GM18951 (cell line): ENCODE data around the gene NIM1K.
"Not testable (repeated sequence)": the region's sequence is repeated elsewhere in the genome, so short reads cannot be mapped to it uniquely, and the experiment has no call there.

Experiments used
- POLR2A ChIP-seq: IDR thresholded peaks from 4 replicates; pipeline ENCODE4 v1.6.1; 2011; ENCODE audit warnings: mild to moderate bottlenecking; ENCODE audit not compliant: insufficient read length, insufficient read depth; ENCODE audit errors: extremely low read depth
- in situ Hi-C: fragments of 300-500 bp; cut with MboI; formaldehyde crosslinking; loops from one replicate; pipeline ENCODE4 v1.12.0; 2022; ENCODE audit warnings: low sequenced_read_pairs, mixed read lengths, inconsistent platforms; ENCODE audit not compliant: unreplicated experiment

Gene NIM1K

DNA sequence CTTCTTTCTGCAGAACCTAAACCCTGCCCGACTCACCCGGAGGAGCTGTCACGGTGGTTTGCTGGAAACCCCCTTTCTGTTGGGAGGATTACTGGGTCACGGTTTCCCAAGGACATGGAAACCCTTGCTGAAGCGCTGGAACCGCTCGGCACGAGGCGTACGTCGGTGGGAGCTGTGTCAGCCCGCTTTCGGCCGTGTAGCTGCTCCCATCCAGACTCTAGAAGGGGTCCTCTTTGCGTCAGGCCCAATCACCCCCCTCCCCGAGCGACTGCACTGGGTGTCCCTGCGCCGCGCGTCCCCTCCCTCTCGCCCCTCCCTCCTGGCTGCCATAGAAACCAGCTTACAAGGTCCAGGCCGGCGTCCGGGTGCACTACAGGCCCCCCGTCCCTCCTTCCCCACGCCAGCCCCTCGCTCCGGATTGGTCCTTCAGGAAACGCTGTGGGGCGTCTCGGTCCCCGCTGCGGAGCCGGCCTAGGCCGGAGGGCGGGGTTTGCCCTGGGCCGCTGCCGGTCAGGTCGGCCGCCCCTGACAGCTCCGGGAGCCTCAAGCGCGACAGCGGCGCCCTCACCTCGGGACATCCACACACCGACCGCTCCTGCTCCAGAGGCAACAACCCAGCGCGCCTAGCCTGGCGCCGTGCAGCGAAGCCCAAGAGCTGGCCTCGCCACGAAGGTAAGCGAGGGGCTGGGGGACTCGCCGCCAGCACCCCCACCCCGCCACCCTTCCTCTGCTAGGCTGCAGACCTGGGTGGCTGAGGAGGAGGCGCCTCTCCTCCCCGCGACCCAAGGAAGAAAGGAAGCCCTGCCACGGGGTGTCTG, at the start of gene NIM1K:
Gene NIM1K (plus strand): TSS at position 486 of the 818 bp plus-strand sequence. CDS start 53,551 bp downstream, outside the sequence.
- in situ Hi-C loops, result no loop called here
- TF ChIP-seq POLR2A, result peak; percentile 26

- TF ChIP-seq POLR2A, result no peak
- in situ Hi-C loops, result no loop called here
Measured at GRCh38 chr5:43145071-43145470, 47.0 kb upstream of the NIM1K start.

- no peak for TF ChIP-seq POLR2A
- in situ Hi-C loops, result no loop called here
Measured at GRCh38 chr5:43146958-43147357, 45.1 kb upstream of the NIM1K start.

DNA sequence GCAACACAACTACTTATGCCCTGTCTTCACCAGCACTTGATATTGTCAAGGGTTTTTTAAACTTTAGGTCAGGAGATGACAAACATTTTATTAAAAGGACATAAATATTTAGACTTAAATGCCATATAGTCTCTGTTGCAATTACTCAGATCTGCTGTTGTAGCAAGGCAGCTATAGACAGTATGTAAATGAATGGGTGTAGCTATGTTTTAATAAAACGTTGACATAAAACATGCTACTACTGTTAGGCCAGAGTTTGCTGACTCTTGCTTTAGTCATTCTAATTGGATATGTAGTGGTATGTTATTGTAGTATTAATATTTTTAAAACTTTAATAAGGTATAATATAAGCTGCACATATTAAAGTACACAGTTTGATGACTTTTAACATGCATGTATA, 43.6 kb upstream of the NIM1K start:
- TF ChIP-seq POLR2A, result no peak
- in situ Hi-C loops, result no loop called here

DNA sequence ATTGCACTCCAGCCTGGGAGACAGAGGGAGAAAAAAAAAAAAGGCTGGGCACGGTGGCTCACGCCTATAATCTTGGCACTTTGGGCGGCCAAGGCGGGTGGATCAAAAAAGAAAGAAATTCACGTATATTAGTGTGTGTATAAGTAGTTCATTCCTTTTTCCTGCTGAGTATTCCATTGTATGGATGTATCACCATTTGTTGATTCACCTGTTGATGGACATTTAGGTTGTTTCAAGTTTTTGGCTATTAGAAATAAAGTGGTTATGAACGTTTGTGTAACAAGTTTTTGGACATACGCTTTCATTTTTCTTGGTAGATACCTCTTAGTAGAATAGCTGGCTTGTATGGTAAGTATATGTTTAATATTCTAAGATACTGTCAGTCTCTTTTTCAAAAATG, 42.8 kb upstream of the NIM1K start:
- TF ChIP-seq POLR2A, result no peak

GRCh38 chr5:43150075-43150474, 42.0 kb upstream of the NIM1K start:
- in situ Hi-C loops, result no loop called here
- TF ChIP-seq POLR2A, result no peak

More for the DNA sequence above, 42.8 kb upstream of the NIM1K start:
- in situ Hi-C loops, result no loop called here

DNA sequence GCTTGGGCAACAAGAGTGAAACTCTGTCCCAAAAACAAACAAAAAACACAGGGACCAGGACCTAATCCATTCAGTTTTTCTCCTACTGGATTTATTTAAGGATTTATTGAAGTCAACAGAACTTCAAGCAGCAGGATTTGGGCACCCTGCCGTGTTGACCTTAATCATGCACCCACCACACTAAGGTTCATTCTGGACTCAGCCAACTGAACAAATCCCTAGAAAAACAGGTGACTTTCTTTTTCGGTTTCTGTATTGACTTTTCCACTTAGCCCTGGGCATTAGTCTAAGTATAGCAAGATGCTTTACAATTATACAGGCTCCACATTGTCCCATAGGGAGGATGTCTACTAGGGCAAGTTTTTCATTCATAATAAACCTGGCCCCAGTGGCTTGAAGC, 41.3 kb upstream of the NIM1K start:
- no peak for TF ChIP-seq POLR2A
- in situ Hi-C loops, result no loop called here

DNA sequence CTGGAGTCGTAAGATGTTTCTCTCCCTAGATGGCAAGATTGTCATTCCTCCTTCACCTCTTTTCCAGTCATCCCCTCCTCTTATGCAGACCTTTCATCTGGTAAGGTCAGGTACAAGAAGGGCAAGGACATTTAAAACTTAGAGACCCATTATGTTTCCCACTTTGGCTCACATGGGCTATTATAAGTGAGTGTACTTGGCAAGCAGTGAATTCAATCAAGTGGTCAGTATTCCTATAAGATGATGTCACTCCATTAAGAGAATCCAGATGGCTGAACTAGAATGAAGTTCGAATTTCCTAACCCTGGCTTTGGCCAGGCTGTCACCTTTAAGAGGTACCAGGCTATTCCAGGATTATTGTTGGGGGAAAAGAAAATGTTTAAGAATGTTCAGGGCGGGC, 39.1 kb upstream of the NIM1K start:
- no peak for TF ChIP-seq POLR2A
- in situ Hi-C loops, result no loop called here

DNA sequence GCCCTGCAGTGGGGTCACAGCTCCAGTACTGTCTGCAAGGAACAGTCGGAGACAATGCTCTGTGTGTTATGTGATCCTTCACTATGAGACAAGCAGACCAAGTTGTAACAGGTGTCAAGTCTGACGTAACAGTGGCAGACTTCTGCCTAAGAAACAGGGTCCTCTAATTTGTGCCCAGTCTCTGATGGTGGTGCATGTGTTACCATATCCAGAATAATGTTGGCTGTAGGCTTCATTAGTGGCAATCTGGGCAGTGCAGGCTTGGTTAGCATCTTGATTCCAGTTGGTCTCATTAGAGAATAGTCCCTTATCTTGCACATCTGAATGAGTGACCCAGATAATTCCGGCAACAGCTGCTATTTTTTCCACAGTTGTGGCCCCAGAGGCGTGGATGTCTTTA, 37.6 kb upstream of the NIM1K start:
- TF ChIP-seq POLR2A, result no peak
- in situ Hi-C loops, result no loop called here

DNA sequence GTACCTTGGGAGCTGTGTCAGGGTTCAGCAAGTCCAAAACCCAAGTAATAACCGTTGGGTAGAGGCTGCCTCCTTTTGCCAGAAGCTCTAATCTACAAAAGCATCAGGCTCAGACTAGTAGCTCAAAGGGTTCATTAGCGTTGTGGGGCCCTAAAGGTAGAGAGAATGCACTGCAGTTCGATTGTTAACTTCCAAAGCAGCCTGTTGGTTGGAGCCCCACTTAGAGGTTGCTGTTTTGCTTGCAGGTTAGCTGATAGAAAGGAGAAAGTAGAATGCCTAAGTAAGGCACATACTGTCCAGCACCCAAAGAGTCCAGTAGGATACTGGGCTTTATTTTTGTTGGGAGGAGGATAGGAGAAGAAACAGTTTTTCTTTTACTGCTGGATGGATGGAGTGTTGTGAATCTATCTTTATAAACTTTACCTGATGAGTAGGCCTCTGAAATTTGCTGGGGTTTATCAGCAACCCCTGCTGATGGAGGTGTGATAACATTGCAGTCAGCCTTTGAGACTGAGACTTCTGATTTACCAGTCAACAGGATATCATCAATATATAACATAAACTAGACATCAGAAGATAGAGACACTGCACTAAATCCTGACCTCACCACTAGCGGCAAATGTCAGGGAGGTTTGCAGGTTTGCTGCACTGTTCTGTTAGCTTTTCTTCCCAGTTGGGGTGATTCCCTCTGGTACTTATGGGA, 36.5 kb upstream of the NIM1K start:
- TF ChIP-seq POLR2A, result no peak
- in situ Hi-C loops, result no loop called here

- in situ Hi-C loops, result no loop called here
- TF ChIP-seq POLR2A, result no peak
Measured at GRCh38 chr5:43156388-43156787, 35.6 kb upstream of the NIM1K start.

GRCh38 chr5:43157068-43157467, 35.0 kb upstream of the NIM1K start:
- in situ Hi-C loops, result no loop called here
- no peak for TF ChIP-seq POLR2A

GRCh38 chr5:43161244-43161643, 30.8 kb upstream of the NIM1K start:
- TF ChIP-seq POLR2A, result no peak
- in situ Hi-C loops, result no loop called here

- in situ Hi-C loops, result not testable (repeated sequence)
Measured at GRCh38 chr5:43164801-43165200, 27.2 kb upstream of the NIM1K start.
